NCI-H524 (cell line): Measurements from ENCODE around the gene GMDS.
"Not testable (repeated sequence)": the region's sequence is repeated elsewhere in the genome, so short reads cannot be mapped to it uniquely, and the experiment has no call there.

ENCODE experiments used
- DNase-seq, 2 experiments: peaks; one replicate each; lab custom pipeline; 2025; lab: John Stamatoyannopoulos, UW

Gene GMDS

DNA sequence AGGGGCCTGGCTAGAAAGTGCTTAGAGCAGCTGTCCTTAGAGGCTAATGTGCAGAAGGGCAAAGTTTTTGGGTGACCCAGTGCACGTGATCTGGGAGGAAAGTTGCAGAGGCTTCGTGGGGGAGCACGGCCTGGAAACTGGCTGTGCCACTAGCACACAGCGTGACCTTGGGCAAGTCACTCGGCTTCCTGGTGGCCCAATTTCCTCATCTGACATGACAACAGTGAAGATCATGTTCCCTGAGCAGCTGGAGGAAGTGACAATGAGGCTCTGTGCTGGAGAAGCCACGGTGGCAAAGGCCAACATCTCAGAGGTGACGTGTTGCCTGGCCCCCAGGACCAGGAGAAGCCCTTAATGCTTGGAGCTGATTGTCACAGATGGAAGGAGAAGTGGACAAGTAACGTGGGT lies 536.2 kb downstream of the GMDS start:
- no peak for DNase-seq

DNA sequence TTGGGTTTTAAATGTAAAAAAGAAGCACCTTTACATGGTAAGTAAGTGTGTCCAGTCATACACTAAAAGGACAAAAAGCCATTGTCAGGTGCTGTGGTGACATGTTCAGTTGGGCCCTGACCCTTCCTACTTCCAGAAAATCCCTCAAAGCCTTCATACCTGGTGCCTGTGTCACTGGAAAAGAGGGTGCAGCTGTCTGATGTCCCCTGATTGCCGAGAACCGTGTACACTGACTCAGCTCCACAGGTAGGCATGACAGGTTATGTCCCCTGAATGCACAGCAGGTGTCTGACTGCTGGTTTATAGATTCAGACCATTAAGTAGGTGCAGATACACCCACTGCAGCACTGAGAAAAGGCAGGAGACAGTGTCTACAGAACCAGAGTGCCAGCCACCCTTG lies 536.6 kb downstream of the GMDS start:
- DNase-seq = no peak

- no peak for DNase-seq
These were observed 537.3 kb downstream of the GMDS start for GRCh38 chr6:1708122-1708521.

DNA sequence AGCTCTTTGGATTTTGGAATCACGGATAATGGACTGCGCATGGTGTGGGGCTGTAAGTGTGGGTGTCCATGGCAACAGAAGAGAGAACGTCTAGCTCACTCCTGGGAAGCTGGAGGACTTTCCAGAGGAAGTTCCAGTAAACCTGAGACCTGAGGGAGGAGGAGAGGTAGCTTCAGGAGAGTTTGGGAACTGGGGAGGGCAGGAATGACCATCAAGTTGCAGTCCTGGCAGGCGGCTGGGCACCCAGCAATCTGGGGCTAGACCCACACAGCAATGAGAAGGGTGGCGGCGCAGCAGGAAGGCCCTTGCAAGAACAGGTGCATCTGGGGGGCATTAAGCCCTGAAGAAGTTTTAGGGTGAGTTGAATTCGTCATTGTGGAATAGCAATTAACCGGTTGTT lies 539.8 kb downstream of the GMDS start:
- peak; percentile 64 to 80 for DNase-seq

DNA sequence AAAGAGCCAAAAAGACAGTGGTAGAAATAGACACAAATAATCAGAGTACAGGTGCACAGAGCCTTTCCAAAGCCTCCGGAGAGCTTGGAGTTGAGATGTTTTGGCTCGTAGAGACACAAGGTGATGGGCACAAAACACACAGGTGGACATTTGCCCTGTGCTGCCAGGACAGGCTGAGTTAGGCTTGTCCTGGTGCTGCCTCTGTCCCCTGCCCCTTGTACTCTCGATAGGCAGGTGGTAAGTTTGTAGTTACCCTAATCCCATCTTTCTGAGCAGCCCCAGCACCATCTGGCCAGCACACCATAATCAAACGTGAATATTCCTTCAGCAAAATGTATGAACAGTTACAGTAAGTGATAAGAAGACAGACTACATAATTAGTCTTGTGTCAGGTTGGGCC lies 540.2 kb downstream of the GMDS start:
- peak; percentile 64 to 81 for DNase-seq

DNA sequence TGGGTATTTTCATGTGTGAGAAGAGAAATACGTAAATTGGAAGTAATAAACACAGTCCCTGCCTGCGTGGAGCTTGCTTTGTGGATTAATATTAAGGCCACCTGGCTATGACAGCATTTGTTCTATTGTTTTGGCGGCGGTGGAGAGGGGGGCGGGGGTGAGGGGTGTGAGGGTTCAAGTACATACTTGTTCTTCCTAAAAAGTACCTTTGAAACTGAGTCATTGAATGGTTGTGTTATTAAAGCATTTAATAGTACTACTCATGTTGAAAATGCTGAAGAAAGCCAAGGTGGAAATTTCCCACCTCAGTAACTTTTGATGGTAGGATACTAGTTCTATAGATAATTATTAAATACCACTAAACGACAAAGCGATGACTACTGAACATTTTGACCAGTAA lies 540.7 kb downstream of the GMDS start:
- DNase-seq = peak; percentile 59 to 75

GRCh38 chr6:1703923-1704322 lies 541.5 kb downstream of the GMDS start:
- DNase-seq = no peak

GRCh38 chr6:1703091-1703855 lies 542.1 kb downstream of the GMDS start:
- peak in 1 of 2 experiments; percentile 31 for DNase-seq

DNA sequence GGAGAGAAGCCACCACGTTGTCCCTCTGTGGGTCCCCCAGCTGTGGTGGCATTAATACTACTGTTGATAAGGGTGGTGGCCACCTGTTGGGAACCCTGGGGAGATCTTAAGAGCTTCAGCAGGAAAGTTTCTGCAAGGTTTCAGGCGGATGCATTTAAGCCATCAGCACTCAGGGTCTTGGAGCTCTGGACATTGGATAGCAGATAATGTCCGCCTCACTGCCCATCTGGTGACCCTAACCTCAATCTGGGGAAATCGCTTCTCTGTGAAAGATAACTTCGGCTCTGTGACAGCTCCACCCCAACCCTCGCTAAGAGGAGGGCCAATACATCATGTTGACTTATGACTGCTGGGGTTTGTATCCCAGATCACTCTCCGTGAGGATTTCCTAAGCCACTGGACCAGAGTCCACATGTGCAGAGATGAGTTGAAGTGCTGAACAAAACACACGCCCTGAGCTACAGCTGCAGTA lies 542.8 kb downstream of the GMDS start:
- peak in 1 of 2 experiments; percentile 33 for DNase-seq

DNA sequence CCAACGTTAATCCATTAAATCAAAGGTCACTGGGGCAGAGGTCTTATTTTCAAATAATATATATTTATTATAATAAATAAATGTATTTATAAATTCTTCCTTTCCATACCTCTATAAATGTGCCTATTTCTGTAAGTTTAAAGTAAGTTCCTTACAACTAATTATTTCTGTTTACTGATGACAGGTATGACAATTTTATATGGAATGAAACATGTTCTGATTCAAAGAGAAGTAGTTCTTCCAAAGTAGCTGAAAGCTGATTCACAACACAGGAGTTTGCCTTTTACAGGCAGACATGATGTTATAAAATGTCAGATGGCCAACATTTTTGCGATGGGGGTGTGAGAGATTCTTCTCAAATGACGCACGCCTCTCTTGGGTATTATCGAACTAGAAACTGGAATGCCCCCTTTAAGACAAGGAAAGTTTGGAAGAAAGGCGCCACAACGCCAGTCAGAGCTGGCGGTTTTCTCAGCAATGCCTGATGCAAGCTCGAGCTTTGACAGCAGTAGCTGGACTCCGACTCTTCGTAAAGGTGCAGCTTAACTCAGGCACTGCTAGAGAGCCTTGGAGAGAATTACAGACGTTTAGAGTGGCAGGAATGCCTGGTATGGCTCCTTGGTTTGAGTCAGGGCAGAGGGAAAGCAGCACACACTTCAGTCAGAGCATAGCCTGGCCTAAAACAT lies 543.6 kb downstream of the GMDS start:
- DNase-seq = peak in 1 of 2 experiments; percentile 19

GRCh38 chr6:1700278-1700967 lies 545.0 kb downstream of the GMDS start:
- peak in 1 of 2 experiments; percentile 41 for DNase-seq

DNA sequence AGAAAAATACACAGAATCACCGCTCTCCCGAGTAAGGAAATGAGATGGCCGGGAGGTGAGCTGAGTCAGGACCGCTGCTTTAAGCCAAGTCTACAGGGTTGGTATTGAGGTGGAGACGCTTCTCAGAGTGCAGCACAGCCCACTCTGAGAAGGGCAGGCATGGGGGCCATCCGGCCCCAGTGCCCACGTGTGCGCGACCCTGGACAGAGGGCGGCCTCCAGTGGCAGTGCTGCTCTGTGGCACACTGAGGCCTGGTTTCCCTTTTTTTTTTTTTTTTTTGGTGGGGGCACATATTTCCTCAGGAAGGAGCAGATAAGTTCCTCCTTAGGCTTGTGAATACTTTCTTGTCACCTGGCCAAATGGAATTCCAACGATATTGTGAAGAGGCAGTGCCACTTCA lies 546.9 kb downstream of the GMDS start:
- no peak for DNase-seq

DNA sequence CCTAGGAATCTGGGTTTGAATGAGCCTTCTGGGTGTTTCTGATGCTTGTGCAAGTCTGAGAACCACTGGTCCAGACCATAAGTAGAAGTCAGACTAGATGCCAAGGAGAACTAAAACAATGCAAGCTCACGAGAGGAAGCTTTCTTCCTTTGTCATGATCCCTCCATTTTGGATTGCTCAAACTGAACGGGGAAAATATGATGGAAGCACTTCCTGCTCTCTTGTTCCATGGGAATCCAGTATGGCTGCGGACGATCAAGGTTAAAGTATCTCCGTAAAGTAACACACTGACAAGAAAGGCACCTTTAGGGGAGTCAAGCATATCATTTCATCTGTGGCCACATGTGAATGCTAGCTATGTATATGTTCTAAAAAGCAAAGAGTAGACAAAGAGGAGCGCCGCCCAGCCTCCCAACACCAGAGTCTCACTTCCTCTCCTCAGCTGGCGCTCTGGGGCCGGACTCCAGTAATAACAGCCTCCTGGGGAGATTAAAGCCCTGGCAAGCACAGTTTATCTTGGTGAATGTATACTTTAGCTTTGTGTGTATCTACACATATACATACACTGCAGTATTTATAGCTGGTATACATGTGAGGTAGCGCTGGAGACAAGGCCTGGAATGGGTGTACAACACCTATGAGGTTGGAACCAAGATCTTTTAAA lies 547.6 kb downstream of the GMDS start:
- DNase-seq = no peak

GRCh38 chr6:1696463-1696850 lies 548.9 kb downstream of the GMDS start:
- DNase-seq = no peak

DNA sequence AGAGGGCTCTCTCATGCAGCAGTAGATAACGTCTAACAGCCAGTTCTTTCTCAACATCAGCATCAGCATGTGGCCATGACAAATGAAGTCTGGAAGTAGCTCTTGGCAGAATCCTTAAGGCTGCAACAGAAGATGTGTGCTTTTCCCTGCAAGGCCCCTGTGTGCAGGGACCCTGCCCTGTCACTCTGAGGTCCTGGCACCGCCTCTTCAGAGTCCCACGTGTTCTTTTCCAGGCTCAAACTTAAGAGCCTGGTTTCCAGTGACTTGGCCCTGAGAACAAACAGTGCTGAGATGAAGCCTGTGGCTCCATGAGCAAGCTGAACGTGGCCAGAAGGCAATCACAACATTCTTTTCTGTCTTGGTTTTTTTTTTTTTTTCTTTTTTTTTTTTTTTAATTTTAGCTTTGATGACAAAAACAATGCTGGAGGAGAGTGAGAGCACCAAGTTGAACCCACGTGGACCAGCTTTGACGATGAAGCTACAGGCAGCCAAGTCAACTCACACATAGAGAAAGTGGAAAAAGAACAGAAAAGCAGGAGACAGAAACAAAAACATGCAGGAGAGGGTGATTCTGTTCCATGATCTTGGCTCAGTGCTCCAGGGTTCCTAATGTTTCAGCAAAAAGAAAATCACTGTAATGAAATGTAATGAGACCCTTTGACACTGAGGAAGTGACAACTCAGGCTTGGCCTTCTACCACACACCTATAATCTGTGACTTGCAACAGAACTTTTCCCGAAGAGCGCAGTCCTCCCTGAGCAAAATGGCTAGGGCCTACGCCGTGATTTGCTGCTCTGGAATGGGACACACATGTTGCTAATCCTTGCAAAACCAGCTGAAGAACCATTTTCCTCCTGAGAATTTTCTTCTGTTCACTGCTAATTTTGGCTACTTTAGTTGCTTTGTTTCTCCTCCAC lies 549.6 kb downstream of the GMDS start:
- no peak for DNase-seq

DNA sequence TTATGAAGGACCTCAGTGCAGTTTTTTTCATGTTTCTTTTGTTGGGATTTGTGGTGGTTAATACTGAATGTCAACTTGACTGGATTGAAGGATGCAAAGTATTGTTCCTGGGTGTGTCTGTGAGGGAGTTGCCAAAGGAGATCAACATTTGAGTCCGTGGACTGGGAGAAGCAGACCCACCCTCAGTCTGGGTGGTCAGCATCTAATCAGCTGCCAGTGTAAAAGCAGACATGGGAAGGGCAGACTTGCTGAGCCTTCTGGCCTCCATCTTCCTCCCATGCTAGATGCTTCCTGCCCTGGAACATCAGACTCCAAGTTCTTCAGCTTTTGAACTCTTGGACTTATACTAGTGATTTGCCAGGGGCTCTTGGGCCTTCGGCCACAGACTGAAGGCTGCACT lies 553.6 kb downstream of the GMDS start:
- DNase-seq = not testable (repeated sequence)

GRCh38 chr6:1690656-1691055 lies 554.7 kb downstream of the GMDS start:
- DNase-seq = not testable (repeated sequence)

DNA sequence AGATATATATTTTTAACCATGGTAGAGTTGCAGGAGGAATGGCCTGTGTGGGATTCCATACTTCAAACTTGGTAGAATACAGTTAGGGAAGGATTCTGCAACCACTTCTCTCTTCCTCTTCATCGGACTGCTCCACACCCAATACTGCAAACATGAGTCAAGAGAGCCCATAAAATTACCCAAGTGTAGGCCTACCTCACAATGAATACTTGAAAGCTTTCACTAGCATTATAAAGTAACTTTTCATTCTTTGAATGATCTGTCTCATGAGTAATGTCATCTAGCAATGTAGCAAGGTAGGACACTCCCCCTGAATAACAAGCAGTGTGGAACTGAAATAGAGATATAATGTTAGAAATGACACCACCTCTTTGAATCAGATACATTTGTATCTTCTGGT lies 556.3 kb downstream of the GMDS start:
- DNase-seq = no peak

DNA sequence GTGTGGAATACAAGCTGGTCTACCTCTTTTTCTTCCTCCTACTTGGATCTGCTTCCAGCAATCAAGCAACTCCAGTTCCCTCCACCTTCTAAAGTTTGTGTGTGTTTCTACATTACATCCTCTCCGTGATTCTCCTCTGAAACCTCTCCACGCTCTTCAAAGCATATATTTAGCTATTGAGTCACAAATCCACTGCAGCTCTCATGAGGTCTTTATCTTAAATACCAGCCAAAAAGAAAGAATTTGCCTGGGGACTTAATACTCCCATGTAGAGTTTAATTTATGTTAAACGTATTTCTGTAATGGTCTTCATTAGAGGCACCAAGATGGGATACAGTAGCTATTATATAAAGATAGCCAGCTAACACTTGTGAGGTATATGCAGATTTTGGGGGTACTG lies 557.0 kb downstream of the GMDS start:
- no peak for DNase-seq

- no peak for DNase-seq
These were observed 558.0 kb downstream of the GMDS start for GRCh38 chr6:1687402-1687801.
